ENCODE measurements around the gene MAP3K20.

DNA sequence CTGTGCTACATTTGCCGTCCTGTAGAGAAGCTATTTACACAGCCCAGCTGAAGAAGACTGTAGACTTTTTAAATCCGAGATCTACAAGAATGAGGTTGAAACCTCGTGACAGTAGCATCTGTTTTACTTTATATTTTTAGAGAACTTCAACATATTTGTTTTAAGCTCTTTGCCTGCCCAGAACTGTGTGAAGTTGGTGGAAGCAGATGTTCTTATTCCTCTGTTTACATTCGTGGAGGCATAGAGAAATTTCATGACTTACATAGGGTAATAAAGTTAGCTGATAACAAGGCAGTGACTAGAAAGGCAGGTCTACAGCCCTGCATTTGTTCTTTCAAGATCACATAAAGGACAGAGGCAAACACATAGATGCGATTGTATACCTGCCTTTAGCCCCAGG, 47.0 kb upstream of the MAP3K20 start:
- no peak for TF ChIP-seq EZH2phosphoT487 (IDR thresholded peaks at IDR 0.05)
- TF ChIP-seq, protein P1, sequence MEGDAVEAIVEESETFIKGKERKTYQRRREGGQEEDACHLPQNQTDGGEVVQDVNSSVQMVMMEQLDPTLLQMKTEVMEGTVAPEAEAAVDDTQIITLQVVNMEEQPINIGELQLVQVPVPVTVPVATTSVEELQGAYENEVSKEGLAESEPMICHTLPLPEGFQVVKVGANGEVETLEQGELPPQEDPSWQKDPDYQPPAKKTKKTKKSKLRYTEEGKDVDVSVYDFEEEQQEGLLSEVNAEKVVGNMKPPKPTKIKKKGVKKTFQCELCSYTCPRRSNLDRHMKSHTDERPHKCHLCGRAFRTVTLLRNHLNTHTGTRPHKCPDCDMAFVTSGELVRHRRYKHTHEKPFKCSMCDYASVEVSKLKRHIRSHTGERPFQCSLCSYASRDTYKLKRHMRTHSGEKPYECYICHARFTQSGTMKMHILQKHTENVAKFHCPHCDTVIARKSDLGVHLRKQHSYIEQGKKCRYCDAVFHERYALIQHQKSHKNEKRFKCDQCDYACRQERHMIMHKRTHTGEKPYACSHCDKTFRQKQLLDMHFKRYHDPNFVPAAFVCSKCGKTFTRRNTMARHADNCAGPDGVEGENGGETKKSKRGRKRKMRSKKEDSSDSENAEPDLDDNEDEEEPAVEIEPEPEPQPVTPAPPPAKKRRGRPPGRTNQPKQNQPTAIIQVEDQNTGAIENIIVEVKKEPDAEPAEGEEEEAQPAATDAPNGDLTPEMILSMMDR (IDR thresholded peaks at IDR 0.05): no peak
- TF ChIP-seq EZH2 (IDR thresholded peaks at IDR 0.05): no peak

Data from neural progenitor cell (in vitro differentiated cells).